HG02798 (cell line): ENCODE measurements around the gene PHKA2.

ENCODE experiments used
- ATAC-seq: cut with Tn5 transposase; IDR thresholded peaks from one replicate; pipeline ENCODE4 v1.9.1; 2021; ENCODE audit warnings: mild to moderate bottlenecking; ENCODE audit not compliant: unreplicated experiment, poor library complexity

Gene PHKA2

DNA sequence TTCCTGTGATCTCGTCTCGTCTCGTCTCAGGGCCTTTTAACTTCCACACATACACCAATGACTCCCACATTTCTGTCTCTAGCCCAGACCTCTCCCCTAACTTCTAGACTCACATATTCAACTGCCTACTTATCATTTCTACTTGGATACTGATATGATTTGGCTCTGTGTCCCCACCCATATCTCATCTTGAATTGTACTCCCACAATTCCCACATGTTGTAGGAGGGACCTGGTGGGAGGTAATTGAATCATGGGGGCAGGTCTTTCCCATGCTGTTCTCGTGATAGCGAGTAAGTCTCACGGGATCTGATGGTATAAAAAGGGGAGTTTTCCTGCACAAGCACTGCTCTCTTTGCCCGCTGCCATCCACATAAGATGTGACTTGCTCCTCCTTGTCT, 8.9 kb downstream of the PHKA2 start:
- ATAC-seq = no peak

- no peak for ATAC-seq
Observed at GRCh38 chrX:18973527-18974192, 10.3 kb downstream of the PHKA2 start.

- ATAC-seq = no peak
Observed at GRCh38 chrX:18971506-18971905, 12.4 kb downstream of the PHKA2 start.

- ATAC-seq = no peak
Observed at GRCh38 chrX:18970465-18970864, 13.4 kb downstream of the PHKA2 start.

- no peak for ATAC-seq
Observed at GRCh38 chrX:18966624-18967023, 17.3 kb downstream of the PHKA2 start.

DNA sequence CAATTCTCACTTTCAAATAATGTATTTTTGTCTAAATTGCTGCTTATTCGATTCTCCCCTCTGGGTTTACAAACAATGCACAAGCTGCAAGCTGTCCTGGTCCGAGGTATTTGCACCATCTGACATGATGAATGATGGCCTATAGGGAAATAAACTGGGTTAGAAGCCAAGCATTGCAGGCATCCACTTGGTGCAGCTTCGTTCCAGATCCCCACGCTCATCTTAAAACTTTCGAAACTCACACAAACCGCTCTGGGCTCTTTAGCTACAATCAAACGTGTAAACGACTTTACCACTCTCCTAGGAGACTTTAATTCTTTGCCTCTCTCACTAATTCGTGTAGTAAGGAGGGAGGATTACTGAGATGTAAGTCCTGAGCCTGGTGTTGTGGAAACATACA, 19.0 kb downstream of the PHKA2 start:
- ATAC-seq = no peak

DNA sequence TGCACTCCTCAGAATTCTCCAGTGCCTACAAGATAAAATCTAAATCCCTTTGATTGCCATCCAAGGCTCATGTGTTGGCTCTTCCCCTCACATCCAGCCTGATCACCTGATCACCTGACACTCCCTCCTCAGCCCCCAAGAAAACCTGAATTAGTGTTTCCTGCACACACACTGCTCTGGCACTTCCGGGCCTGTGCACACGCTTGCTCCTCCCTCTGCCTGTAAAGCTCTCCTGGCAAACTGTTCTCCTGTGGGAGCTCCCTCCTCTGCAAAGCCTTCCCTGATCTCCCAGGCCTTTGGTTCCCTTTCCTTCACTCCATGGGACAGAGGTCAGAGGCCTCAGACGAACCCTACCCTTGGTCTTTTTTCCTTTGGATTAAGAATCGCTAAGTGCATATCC, 19.9 kb downstream of the PHKA2 start:
- no peak for ATAC-seq

DNA sequence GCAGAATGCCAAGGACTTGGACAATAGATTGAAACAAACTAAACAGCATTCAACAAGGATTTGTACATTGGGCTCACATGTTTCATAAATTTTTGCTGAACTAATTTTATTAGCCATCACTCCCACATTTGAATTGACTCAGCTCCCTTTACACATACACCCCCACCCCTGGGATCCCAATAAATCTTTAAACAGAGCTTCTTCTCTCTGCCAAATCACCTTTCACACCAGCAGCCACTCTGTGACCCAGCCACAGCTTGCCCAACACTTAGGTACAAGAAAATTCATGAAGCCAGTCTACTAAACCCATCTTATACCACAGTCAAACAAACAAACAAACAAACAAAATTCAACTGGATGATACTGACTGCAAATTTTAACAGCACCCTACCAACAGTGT, 21.6 kb downstream of the PHKA2 start:
- no peak for ATAC-seq

DNA sequence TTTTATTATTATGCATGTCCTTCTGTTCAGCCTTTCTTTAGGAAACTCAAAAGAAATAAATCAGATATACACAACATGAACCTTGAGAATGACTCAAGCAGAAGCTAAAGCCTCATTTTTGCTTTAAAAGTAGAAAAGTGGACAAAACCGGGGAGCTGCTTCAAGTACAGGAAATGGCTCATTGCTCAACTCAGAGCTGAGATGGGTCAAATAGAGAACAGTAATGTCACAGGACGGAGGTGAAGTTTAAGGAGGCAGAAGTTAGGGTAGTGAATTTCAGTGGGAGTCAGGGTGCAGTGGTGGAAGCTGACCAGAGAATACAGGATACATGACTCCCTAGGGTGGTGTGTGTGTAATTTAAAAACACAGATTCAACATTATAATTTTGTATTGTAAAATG, 22.2 kb downstream of the PHKA2 start:
- ATAC-seq = no peak

DNA sequence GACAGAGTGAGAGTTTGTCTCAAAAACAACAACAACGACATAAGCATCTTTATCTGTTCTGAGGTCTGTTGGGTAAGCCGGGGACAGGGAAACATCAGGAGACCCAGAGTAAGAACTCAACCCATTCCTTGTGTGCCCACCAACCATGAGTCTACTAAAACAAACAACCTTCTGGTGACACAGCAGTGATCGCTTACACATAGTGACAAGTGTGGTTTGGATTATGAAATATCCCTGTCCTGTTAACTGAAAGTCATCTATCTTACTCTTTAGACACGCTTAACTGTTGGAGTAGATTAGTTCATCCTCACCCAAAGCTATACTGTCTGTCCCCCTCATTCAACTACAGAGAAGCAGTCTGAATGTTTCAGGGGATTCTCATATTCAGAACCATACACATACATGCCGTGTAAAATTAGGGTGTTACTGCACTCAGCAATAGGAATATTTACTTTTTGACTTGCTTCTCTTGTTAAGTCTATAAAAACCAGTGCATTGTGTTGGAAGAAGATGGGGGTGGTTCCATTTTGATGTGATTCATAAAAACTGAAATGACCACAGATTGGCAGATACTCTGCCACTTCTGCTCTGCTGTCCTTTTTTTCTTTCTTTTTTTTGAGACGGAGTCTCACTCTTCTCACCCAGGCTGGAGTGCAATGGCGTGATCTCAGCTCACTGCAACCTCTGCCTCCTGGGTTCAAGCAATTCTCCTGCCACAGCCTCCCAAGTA, 27.4 kb downstream of the PHKA2 start:
- ATAC-seq = no peak

- ATAC-seq = no peak
Observed at GRCh38 chrX:18955676-18956075, 28.2 kb downstream of the PHKA2 start.

GRCh38 chrX:18951032-18951431, 32.9 kb downstream of the PHKA2 start:
- no peak for ATAC-seq

DNA sequence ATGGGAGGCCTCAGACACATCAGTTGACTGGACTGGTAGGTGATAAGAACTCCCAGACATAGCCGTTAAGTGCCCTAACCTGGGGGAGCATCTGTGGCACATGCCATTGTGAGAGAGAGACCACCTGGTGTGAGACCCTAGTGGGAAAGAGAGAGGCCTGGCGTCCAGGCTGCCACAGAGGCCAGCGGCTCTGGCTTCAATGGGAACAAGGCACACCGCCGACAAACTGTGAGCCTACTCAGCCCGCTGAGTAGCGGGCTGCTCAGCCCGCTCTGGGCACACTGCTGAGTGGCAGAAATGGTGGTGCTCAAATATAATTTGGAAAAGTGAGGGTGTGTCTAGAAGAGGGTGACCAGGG, 34.0 kb downstream of the PHKA2 start:
- ATAC-seq = no peak

- ATAC-seq = no peak
Observed at GRCh38 chrX:18949291-18949943, 34.5 kb downstream of the PHKA2 start.

DNA sequence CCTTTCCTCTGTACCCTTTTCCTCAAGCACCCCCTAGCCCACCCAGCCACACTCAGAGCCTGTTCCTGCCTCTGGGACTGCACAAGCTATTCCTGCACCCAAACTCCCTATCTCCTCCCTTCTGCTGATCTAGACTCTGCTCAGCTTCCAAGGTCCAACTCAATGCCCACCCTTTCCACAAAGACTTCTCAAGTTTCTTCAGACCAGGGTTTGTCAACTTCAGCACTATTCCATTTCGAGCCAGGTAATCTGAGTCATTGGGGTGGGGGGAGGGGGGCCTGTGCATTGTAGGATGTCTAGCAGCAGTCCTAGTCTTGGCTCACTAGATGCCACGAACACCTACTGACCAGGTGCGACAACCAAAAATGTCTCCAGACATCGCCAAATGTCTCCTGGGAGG, 37.3 kb downstream of the PHKA2 start:
- ATAC-seq = no peak

DNA sequence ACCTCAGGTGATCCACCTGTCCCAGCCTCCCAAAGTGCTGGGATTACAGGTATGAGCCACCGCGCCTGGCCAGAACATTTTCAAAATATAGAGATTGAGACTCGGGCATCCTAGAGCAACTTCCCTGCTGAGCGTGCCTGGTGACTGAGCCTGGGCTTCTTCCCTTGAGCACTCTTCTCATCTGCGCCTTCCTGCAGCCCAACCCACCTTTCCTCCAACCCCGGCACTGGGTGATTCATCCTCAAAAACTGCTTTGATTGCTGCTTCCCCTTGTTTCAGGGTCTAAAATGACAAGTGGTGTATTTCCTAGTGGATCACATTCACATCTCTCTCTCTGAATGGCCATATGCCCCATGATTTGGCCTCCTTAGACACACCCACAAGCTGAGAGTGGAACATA, 37.8 kb downstream of the PHKA2 start:
- ATAC-seq = no peak

DNA sequence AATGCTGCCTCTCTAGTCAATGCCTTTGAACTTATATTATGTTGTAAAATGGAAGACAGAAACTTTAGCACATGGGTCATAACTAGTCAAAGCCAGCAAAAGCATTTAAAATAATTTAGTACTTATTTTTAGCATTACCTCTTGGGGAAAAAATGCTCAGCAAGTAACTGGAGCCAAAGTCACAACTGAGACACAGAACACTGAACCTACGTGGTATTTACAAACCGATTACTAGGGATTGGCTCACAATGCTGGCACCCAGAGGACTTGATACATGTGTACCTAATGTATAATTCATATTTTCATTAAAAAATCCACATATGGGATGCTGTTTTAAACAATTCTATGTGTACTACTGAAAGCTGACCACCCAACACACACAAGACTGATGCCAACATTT, 38.4 kb downstream of the PHKA2 start:
- ATAC-seq = no peak

DNA sequence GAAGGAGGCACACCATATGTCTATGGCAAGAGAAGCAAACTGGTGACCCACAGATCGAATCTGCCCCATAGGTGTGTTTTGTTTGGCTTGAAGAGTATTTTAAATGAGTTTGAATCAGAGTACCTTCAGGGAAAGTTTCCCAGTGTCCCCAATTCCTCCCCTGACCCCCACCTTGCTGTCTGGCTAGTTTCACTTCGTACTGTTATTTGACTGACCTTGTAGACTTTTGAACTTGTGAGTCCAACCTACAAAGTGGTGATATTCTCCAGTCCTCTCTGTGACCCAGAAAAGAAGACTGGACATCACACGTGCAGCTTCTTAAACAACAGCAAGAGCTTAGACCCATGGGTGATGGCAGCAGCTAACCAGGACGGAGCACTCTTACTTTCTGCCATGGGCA, 39.4 kb downstream of the PHKA2 start:
- ATAC-seq = no peak

- no peak for ATAC-seq
Observed at GRCh38 chrX:18941896-18942295, 42.0 kb downstream of the PHKA2 start.

DNA sequence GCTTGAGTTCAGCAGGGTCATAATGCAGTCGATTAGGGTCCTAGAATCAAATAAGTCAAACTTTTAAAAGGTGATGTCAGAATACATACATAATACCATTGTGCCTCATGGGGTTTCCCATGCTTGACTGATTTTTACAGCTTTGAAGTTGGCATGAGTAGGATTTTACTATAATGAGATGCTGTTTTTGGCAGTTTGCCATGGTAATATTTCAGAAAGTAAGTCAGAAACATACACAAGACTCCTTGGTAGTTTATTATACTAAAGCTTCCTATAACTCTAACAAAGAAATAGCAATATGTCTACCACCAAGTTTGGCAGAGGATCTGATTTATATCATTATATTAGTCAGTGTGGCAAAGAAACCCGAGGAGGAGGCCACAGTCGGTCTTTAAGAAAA, 45.2 kb downstream of the PHKA2 start:
- ATAC-seq = no peak

GRCh38 chrX:18937173-18937572, 46.7 kb downstream of the PHKA2 start:
- no peak for ATAC-seq

GRCh38 chrX:18935893-18936292, 48.0 kb downstream of the PHKA2 start:
- ATAC-seq = no peak
